ENCODE measurements around the gene CDC25B.
A peak's percentile ranks its signal among the peaks of the same experiment; 100 is the strongest.

The CDC25B gene

DNA sequence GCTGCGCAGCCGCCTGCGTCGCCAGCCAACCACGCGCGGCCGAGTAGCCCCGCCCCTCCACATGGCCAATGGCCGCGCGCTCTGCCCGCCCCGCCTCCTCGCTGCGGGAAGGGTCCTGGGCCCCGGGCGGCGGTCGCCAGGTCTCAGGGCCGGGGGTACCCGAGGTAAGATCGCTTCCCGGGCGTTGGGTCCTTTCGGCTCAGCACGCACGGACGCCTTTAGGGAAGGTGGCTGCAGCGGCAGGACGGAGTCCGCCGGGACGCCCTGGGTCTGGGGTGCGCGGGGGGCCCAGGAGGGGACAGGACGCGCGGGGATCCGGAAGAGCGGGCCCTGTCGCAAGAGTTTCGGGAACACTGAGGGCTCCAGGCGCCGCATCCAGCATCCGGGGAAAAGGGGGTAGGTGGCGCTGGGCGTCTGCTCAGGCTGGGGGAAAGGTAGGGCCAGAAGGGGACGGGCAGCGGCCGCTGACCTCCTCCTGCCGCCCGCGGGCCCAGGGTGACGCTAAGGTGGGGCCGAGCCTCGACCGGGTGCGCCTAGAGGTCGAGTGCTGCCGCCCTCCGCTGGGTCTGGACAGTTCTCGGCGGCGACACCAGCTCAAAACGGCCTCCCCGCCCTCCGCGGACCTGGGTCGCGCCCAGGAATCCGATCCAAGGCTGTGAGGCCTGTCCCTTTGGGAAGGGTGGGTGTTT, 50.8 kb downstream of the CDC25B start, which contains the start of gene MAVS (continued):
- TF ChIP-seq, protein P1, sequence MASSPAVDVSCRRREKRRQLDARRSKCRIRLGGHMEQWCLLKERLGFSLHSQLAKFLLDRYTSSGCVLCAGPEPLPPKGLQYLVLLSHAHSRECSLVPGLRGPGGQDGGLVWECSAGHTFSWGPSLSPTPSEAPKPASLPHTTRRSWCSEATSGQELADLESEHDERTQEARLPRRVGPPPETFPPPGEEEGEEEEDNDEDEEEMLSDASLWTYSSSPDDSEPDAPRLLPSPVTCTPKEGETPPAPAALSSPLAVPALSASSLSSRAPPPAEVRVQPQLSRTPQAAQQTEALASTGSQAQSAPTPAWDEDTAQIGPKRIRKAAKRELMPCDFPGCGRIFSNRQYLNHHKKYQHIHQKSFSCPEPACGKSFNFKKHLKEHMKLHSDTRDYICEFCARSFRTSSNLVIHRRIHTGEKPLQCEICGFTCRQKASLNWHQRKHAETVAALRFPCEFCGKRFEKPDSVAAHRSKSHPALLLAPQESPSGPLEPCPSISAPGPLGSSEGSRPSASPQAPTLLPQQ (tag by site-specific recombination; IDR thresholded peaks at IDR 0.05), result peak; percentile 90
- TF ChIP-seq ZNF571 (tag by site-specific recombination; IDR thresholded peaks at IDR 0.05), result no peak
- peak; percentile 39; the same call in 1 of the 2 replicates for TF ChIP-seq ZFP69B (tag by site-specific recombination; IDR thresholded peaks at IDR 0.05)
- TF ChIP-seq, protein P2, sequence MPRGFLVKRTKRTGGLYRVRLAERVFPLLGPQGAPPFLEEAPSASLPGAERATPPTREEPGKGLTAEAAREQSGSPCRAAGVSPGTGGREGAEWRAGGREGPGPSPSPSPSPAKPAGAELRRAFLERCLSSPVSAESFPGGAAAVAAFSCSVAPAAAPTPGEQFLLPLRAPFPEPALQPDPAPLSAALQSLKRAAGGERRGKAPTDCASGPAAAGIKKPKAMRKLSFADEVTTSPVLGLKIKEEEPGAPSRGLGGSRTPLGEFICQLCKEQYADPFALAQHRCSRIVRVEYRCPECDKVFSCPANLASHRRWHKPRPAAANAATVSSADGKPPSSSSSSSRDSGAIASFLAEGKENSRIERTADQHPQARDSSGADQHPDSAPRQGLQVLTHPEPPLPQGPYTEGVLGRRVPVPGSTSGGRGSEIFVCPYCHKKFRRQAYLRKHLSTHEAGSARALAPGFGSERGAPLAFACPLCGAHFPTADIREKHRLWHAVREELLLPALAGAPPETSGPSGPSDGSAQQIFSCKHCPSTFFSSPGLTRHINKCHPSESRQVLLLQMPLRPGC (tag by site-specific recombination; IDR thresholded peaks at IDR 0.05), result peak; percentile 46
- TF ChIP-seq GLIS2 (tag by site-specific recombination; IDR thresholded peaks at IDR 0.05), result peak; percentile 86
- TF ChIP-seq ZNF335 (tag by site-specific recombination; conservative IDR thresholded peaks at IDR 0.05), result peak; percentile 81
- TF ChIP-seq KLF8 (tag by site-specific recombination; IDR thresholded peaks at IDR 0.05), result peak; percentile 71
- 0 out of 2 replicates have a peak, but pooled peaks have one; percentile 37 for TF ChIP-seq BCL11A (tag by site-specific recombination; IDR thresholded peaks at IDR 0.05; ENCODE audit: low read depth)
- TF ChIP-seq ZBTB20 (tag by site-specific recombination; IDR thresholded peaks at IDR 0.05), result peak; percentile 100
- TF ChIP-seq WT1 (tag by site-specific recombination; IDR thresholded peaks at IDR 0.05), result peak; percentile 18; the same call in 1 of the 2 replicates
- TF ChIP-seq ZNF501 (tag by site-specific recombination; IDR thresholded peaks at IDR 0.05), result peak; percentile 80
- peak; percentile 29; the same call in 1 of the 2 replicates for TF ChIP-seq ZNF394 (tag by site-specific recombination; IDR thresholded peaks at IDR 0.05; ENCODE audit: borderline replicate concordance)
- TF ChIP-seq ZNF132 (tag by site-specific recombination; IDR thresholded peaks at IDR 0.05; ENCODE audit: borderline replicate concordance), result no peak
- TF ChIP-seq, protein P3, sequence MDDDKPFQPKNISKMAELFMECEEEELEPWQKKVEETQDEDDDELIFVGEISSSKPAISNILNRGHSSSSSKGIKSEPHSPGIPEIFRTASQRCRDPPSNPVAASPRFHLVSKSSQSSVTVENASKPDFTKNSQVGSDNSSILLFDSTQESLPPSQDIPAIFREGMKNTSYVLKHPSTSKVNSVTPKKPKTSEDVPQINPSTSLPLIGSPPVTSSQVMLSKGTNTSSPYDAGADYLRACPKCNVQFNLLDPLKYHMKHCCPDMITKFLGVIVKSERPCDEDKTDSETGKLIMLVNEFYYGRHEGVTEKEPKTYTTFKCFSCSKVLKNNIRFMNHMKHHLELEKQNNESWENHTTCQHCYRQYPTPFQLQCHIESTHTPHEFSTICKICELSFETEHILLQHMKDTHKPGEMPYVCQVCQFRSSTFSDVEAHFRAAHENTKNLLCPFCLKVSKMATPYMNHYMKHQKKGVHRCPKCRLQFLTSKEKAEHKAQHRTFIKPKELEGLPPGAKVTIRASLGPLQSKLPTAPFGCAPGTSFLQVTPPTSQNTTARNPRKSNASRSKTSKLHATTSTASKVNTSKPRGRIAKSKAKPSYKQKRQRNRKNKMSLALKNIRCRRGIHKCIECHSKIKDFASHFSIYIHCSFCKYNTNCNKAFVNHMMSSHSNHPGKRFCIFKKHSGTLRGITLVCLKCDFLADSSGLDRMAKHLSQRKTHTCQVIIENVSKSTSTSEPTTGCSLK (tag by site-specific recombination; IDR thresholded peaks at IDR 0.05), result no peak
- TF ChIP-seq ZFP37 (tag by site-specific recombination; IDR thresholded peaks at IDR 0.05), result 0 out of 2 replicates have a peak, but pooled peaks have one; percentile 19
- TF ChIP-seq ZBTB48 (tag by site-specific recombination; IDR thresholded peaks at IDR 0.05), result peak; percentile 71
- TF ChIP-seq KLF1 (tag by site-specific recombination; IDR thresholded peaks at IDR 0.05), result peak; percentile 64; the same call in 1 of the 2 replicates
- 0 out of 2 replicates have a peak, but pooled peaks have one; percentile 54 for TF ChIP-seq KLF16 (tag by site-specific recombination; IDR thresholded peaks at IDR 0.05)
- TF ChIP-seq, protein P4, sequence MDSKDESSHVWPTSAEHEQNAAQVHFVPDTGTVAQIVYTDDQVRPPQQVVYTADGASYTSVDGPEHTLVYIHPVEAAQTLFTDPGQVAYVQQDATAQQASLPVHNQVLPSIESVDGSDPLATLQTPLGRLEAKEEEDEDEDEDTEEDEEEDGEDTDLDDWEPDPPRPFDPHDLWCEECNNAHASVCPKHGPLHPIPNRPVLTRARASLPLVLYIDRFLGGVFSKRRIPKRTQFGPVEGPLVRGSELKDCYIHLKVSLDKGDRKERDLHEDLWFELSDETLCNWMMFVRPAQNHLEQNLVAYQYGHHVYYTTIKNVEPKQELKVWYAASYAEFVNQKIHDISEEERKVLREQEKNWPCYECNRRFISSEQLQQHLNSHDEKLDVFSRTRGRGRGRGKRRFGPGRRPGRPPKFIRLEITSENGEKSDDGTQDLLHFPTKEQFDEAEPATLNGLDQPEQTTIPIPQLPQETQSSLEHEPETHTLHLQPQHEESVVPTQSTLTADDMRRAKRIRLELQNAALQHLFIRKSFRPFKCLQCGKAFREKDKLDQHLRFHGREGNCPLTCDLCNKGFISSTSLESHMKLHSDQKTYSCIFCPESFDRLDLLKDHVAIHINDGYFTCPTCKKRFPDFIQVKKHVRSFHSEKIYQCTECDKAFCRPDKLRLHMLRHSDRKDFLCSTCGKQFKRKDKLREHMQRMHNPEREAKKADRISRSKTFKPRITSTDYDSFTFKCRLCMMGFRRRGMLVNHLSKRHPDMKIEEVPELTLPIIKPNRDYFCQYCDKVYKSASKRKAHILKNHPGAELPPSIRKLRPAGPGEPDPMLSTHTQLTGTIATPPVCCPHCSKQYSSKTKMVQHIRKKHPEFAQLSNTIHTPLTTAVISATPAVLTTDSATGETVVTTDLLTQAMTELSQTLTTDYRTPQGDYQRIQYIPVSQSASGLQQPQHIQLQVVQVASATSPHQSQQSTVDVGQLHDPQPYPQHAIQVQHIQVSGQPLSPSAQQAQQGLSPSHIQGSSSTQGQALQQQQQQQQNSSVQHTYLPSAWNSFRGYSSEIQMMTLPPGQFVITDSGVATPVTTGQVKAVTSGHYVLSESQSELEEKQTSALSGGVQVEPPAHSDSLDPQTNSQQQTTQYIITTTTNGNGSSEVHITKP (tag by site-specific recombination; IDR thresholded peaks at IDR 0.05), result no peak; the same call in none of the 2 replicates
- TF ChIP-seq, protein P5, sequence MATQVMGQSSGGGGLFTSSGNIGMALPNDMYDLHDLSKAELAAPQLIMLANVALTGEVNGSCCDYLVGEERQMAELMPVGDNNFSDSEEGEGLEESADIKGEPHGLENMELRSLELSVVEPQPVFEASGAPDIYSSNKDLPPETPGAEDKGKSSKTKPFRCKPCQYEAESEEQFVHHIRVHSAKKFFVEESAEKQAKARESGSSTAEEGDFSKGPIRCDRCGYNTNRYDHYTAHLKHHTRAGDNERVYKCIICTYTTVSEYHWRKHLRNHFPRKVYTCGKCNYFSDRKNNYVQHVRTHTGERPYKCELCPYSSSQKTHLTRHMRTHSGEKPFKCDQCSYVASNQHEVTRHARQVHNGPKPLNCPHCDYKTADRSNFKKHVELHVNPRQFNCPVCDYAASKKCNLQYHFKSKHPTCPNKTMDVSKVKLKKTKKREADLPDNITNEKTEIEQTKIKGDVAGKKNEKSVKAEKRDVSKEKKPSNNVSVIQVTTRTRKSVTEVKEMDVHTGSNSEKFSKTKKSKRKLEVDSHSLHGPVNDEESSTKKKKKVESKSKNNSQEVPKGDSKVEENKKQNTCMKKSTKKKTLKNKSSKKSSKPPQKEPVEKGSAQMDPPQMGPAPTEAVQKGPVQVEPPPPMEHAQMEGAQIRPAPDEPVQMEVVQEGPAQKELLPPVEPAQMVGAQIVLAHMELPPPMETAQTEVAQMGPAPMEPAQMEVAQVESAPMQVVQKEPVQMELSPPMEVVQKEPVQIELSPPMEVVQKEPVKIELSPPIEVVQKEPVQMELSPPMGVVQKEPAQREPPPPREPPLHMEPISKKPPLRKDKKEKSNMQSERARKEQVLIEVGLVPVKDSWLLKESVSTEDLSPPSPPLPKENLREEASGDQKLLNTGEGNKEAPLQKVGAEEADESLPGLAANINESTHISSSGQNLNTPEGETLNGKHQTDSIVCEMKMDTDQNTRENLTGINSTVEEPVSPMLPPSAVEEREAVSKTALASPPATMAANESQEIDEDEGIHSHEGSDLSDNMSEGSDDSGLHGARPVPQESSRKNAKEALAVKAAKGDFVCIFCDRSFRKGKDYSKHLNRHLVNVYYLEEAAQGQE (tag by site-specific recombination; IDR thresholded peaks at IDR 0.05), result 0 out of 2 replicates have a peak, but pooled peaks have one; percentile 16
- TF ChIP-seq ZBTB17 (tag by site-specific recombination; IDR thresholded peaks at IDR 0.05), result peak; percentile 28; the same call in 1 of the 2 replicates
- TF ChIP-seq SP7 (tag by site-specific recombination; IDR thresholded peaks at IDR 0.05), result peak; percentile 59; the same call in 1 of the 2 replicates

Measured in HEK293 (cell line).